Body of pancreas (tissue), 4 donors: ENCODE data around the gene TNNT2. TPM values are rescaled to one million over a fixed set of nuclear protein-coding genes. Genes with fewer than 3 reads are reported as not detected.

Experiments
- ATAC-seq: fragments of 150-250 bp; one replicate; pipeline ENCODE4 v1.9.1; 2016
- DNase-seq, 4 donors: peaks; one replicate each; pipeline ENCODE4 v3.0.0-alpha.2; 2019
- H3K27ac ChIP-seq, 4 donors: fragments of 200-600 bp; sonication (generic); 1 replicate in 3 of 4; 2 replicates in 1 of 4; pipeline versions ENCODE4 v1.5.1 to v1.6.1; 2016 to 2019; ENCODE audit warnings: mild to moderate bottlenecking in 1 of 4, mixed read lengths in 1 of 4, moderate library complexity in 1 of 4
- H3K27me3 ChIP-seq, 2 donors: fragments of 200-600 bp; sonication (generic); one replicate each; pipeline ENCODE4 v1.6.0; 2016; ENCODE audit warnings: mild to moderate bottlenecking in 1 of 2
- H3K36me3 ChIP-seq, 2 donors: fragments of 200-600 bp; sonication (generic); replicated peaks in 1 of 2; 2 replicates each; pipeline ENCODE4 v1.5.1; 2016; ENCODE audit warnings: low read depth in 2 of 2; ENCODE audit not compliant: insufficient read depth in 1 of 2
- H3K4me1 ChIP-seq: fragments of 200-600 bp; sonication (generic); one replicate; pipeline ENCODE4 v1.6.0; 2016
- H3K4me3 ChIP-seq, 2 donors: fragments of 200-600 bp; sonication (generic); 1 replicate in 1 of 2; 2 replicates in 1 of 2; pipeline ENCODE4 v1.5.1; 2016 to 2019
- H3K9me3 ChIP-seq, 3 donors: fragments of 200-600 bp; sonication (generic); 1 replicate in 2 of 3; 2 replicates in 1 of 3; pipeline ENCODE4 v1.5.1; 2016
- CTCF ChIP-seq, 7 experiments: fragments of 450-650 bp in 4 of 7; fragments of 200-600 bp in 3 of 7; sonication (generic) in 3 of 7; IDR thresholded peaks; one replicate each; pipeline ENCODE4 v1.5.1; 2016 to 2019; ENCODE audit warnings: antibody characterized with exemption in 7 of 7
- POLR2A ChIP-seq, 3 donors: fragments of 450-650 bp; IDR thresholded peaks; one replicate each; pipeline ENCODE4 v1.6.1; 2016; ENCODE audit warnings: antibody characterized with exemption in 3 of 3, mild to moderate bottlenecking in 2 of 3
- WGBS, 2 donors: methylation state at CpG; one replicate each; pipeline ENCODE4 v1.1.5; 2017; 5-methylcytosine and 5-hydroxymethylcytosine counted together
- intact Hi-C: fragments of 100-400 bp; cut with DNase I; formaldehyde crosslinking; loops from one replicate; pipeline ENCODE4 v1.15.1; 2023
- total RNA-seq, 2 donors: library from RNA; depleted of rRNA; stranded (reverse); fragments of >200 nt; gene quantifications; one replicate each; pipeline ENCODE4 v1.1.0, GENCODE V29; 2016

Gene TNNT2
- total RNA-seq, 2 donors from 2014 or later: 1.8 TPM; not detected in 1

- Histone ChIP-seq H3K9me3 (no peaks in the 10 kb centered on the region), H3K4me1 (no peaks in the 10 kb centered on the region), H3K27me3 (no peaks in the 10 kb centered on the region), H3K36me3 (no peaks in the 10 kb centered on the region), H3K4me3 (no peak overlapping the region), H3K27ac (no peak overlapping the region)
- ATAC-seq (no peak), DNase-seq (no peak)
- intact Hi-C loops: no loop called here
- 40 to 54% methylated on average over 2 of the region's 2 CpGs for WGBS, 2 donors
- TF ChIP-seq CTCF (IDR thresholded peaks at IDR 0.05): no peak
- TF ChIP-seq POLR2A (IDR thresholded peaks at IDR 0.05): no peak
Measured at GRCh38 chr1:201350361-201350725, 27.1 kb downstream of the TNNT2 start.

GRCh38 chr1:201349092-201349491 lies 28.4 kb downstream of the TNNT2 start:
- ATAC-seq: no peak

GRCh38 chr1:201348211-201348566 lies 29.3 kb downstream of the TNNT2 start:
- DNase-seq (peak; percentile 39 to 53 (median 46)), ATAC-seq (peak; percentile 70)
- Histone ChIP-seq H3K9me3 (no peaks in the 10 kb centered on the region), H3K27ac (no peak overlapping the region), H3K27me3 (no peaks in the 10 kb centered on the region), H3K4me3 (no peak overlapping the region), H3K4me1 (no peaks in the 10 kb centered on the region), H3K36me3 (no peaks in the 10 kb centered on the region)
- WGBS, 2 donors: 11 to 17% methylated on average over 6 of the region's 6 CpGs
- intact Hi-C loops: no loop called here
- no peak for TF ChIP-seq POLR2A (IDR thresholded peaks at IDR 0.05)
- peak; percentile 45 to 66 (median 56) for TF ChIP-seq CTCF (IDR thresholded peaks at IDR 0.05)

More at GRCh38 chr1:201349092-201349491, 28.4 kb downstream of the TNNT2 start:
- Histone ChIP-seq H3K4me1 (no peaks in the 10 kb centered on the region), H3K36me3 (no peaks in the 10 kb centered on the region), H3K9me3 (no peaks in the 10 kb centered on the region), H3K27ac (no peak overlapping the region), H3K27me3 (no peaks in the 10 kb centered on the region), H3K4me3 (no peak overlapping the region)
- intact Hi-C loops: no loop called here
- TF ChIP-seq POLR2A (IDR thresholded peaks at IDR 0.05): no peak
- no peak for TF ChIP-seq CTCF (IDR thresholded peaks at IDR 0.05)
- 85 to 93% methylated on average over 4 of the region's 4 CpGs for WGBS, 2 donors
- DNase-seq: no peak

- no peaks in the 10 kb centered on the region for H3K27me3 ChIP-seq
- no peaks in the 10 kb centered on the region for H3K36me3 ChIP-seq
- H3K4me1 ChIP-seq: no peaks in the 10 kb centered on the region
- TF ChIP-seq CTCF (IDR thresholded peaks at IDR 0.05): no peak
- TF ChIP-seq POLR2A (IDR thresholded peaks at IDR 0.05): no peak
- DNase-seq (no peak), ATAC-seq (no peak)
- intact Hi-C loops: no loop called here
- 19 to 25% methylated on average over 7 of the region's 7 CpGs for WGBS, 2 donors
- H3K9me3 ChIP-seq: no peaks in the 10 kb centered on the region
- H3K4me3 ChIP-seq: no peak overlapping the region
- H3K27ac ChIP-seq: no peak overlapping the region
Measured at GRCh38 chr1:201347498-201348210, 29.8 kb downstream of the TNNT2 start.

- ATAC-seq: no peak
- intact Hi-C loops: no loop called here
- no peaks in the 10 kb centered on the region for H3K9me3 ChIP-seq
- WGBS, 2 donors: 16 to 23% methylated on average over 2 of the region's 2 CpGs
- H3K4me1 ChIP-seq: no peaks in the 10 kb centered on the region
- H3K4me3 ChIP-seq: no peak overlapping the region
- H3K27me3 ChIP-seq: no peaks in the 10 kb centered on the region
- H3K36me3 ChIP-seq: no peaks in the 10 kb centered on the region
- DNase-seq: no peak
- no peak for TF ChIP-seq CTCF (IDR thresholded peaks at IDR 0.05)
- TF ChIP-seq POLR2A (IDR thresholded peaks at IDR 0.05): no peak
- no peak overlapping the region for H3K27ac ChIP-seq
Measured at GRCh38 chr1:201346987-201347386, 30.5 kb downstream of the TNNT2 start.
